Ascending aorta (tissue), 2 donors: Measurements from ENCODE around the gene DGKG. TPM values are rescaled to one million over a fixed set of nuclear protein-coding genes. Genes with fewer than 3 reads are reported as not detected.

ENCODE experiments used
- DNase-seq, 2 donors: peaks; one replicate each; pipeline ENCODE4 v3.0.0-alpha.2; 2019; ENCODE audit warnings: low spot score in 2 of 2
- H3K27ac ChIP-seq, 2 donors: fragments of 200-600 bp; sonication (generic); one replicate each; pipeline ENCODE4 v1.5.1; 2016 to 2017; ENCODE audit warnings: mild to moderate bottlenecking in 1 of 2
- H3K27me3 ChIP-seq: fragments of 200-600 bp; sonication (generic); one replicate; pipeline ENCODE4 v1.5.1; 2017
- H3K36me3 ChIP-seq, 2 donors: fragments of 200-600 bp; sonication (generic); one replicate each; pipeline ENCODE4 v1.5.1; 2016
- H3K4me1 ChIP-seq, 2 donors: fragments of 200-600 bp; sonication (generic); one replicate each; pipeline ENCODE4 v1.5.1; 2016 to 2017; ENCODE audit warnings: mild to moderate bottlenecking in 1 of 2
- H3K4me3 ChIP-seq, 2 donors: fragments of 200-600 bp; sonication (generic); one replicate each; pipeline ENCODE4 v1.5.1; 2016 to 2017; ENCODE audit warnings: mild to moderate bottlenecking in 1 of 2
- H3K9me3 ChIP-seq, 2 donors: fragments of 200-600 bp; sonication (generic); one replicate each; pipeline ENCODE4 v1.5.1; 2016
- CTCF ChIP-seq, 3 experiments: fragments of 200-600 bp in 2 of 3; fragments of 450-650 bp in 1 of 3; sonication (generic) in 2 of 3; IDR thresholded peaks; one replicate each; pipeline ENCODE4 v1.5.1; 2016 to 2019; ENCODE audit warnings: antibody characterized with exemption in 3 of 3, mild to moderate bottlenecking in 1 of 3, moderate library complexity in 1 of 3
- intact Hi-C: fragments of 100-400 bp; cut with DNase I; formaldehyde crosslinking; loops from one replicate; pipeline ENCODE4 v1.15.1; 2023
- total RNA-seq: library from RNA; depleted of rRNA; stranded (reverse); fragments of >200 nt; gene quantifications from one replicate; pipeline ENCODE4 v1.1.0, GENCODE V29; 2016

DGKG gene
- total RNA-seq, 1 donor from 2014 or later: 11.1 TPM

- TF ChIP-seq CTCF (IDR thresholded peaks at IDR 0.05): no peak
- H3K9me3 ChIP-seq: no peaks in the 10 kb centered on the region
- no peaks in the 10 kb centered on the region for H3K27me3 ChIP-seq
- H3K27ac ChIP-seq: no peak overlapping the region
- DNase-seq: no peak
- H3K4me3 ChIP-seq: no peak overlapping the region
- H3K36me3 ChIP-seq: peaks cover 0 to 6% of the 10 kb centered on the region in 2 donors
- no peaks in the 10 kb centered on the region for H3K4me1 ChIP-seq
- intact Hi-C loops: no loop called here
Observed at GRCh38 chr3:186169379-186169778, 192.7 kb downstream of the DGKG start.

- TF ChIP-seq CTCF (IDR thresholded peaks at IDR 0.05): no peak
- no peaks in the 10 kb centered on the region for H3K4me1 ChIP-seq
- intact Hi-C loops: no loop called here
- no peak overlapping the region for H3K4me3 ChIP-seq
- no peaks in the 10 kb centered on the region for H3K9me3 ChIP-seq
- H3K36me3 ChIP-seq: peaks cover 0 to 6% of the 10 kb centered on the region in 2 donors
- no peak overlapping the region for H3K27ac ChIP-seq
- no peak for DNase-seq
- no peaks in the 10 kb centered on the region for H3K27me3 ChIP-seq
Observed at GRCh38 chr3:186168976-186169375, 193.1 kb downstream of the DGKG start.

GRCh38 chr3:186167646-186168395 lies 194.2 kb downstream of the DGKG start:
- Histone ChIP-seq H3K4me1 (no peaks in the 10 kb centered on the region), H3K27me3 (no peaks in the 10 kb centered on the region), H3K36me3 (peaks cover 0 to 6% of the 10 kb centered on the region in 2 donors), H3K4me3 (no peak overlapping the region), H3K27ac (no peak overlapping the region), H3K9me3 (no peaks in the 10 kb centered on the region)
- no peak for DNase-seq
- intact Hi-C loops: no loop called here
- TF ChIP-seq CTCF (IDR thresholded peaks at IDR 0.05): no peak

- Histone ChIP-seq H3K9me3 (no peaks in the 10 kb centered on the region), H3K27ac (no peak overlapping the region)
- no peak for TF ChIP-seq CTCF (IDR thresholded peaks at IDR 0.05)
Observed at GRCh38 chr3:186166491-186167288, 195.3 kb downstream of the DGKG start.

GRCh38 chr3:186166036-186166435 lies 196.0 kb downstream of the DGKG start:
- Histone ChIP-seq H3K27me3 (no peaks in the 10 kb centered on the region), H3K4me3 (no peak overlapping the region), H3K27ac (no peak overlapping the region), H3K36me3 (peaks cover 0 to 6% of the 10 kb centered on the region in 2 donors), H3K9me3 (no peaks in the 10 kb centered on the region), H3K4me1 (no peaks in the 10 kb centered on the region)
- TF ChIP-seq CTCF (IDR thresholded peaks at IDR 0.05): no peak
- intact Hi-C loops: no loop called here
- DNase-seq: no peak

More at GRCh38 chr3:186166491-186167288, 195.3 kb downstream of the DGKG start:
- H3K4me3 ChIP-seq: no peak overlapping the region
- DNase-seq: no peak
- peaks cover 0 to 6% of the 10 kb centered on the region in 2 donors for H3K36me3 ChIP-seq
- no peaks in the 10 kb centered on the region for H3K4me1 ChIP-seq
- intact Hi-C loops: no loop called here
- no peaks in the 10 kb centered on the region for H3K27me3 ChIP-seq
